GM21515 (cell line): ENCODE measurements around the gene ZNF700.
A peak's percentile ranks its signal among the peaks of the same experiment; 100 is the strongest.
"Not testable (repeated sequence)": the region's sequence is repeated elsewhere in the genome, so short reads cannot be mapped to it uniquely, and the experiment has no call there.

ENCODE experiments used
- ATAC-seq: cut with Tn5 transposase; IDR thresholded peaks from one replicate; pipeline ENCODE4 v1.9.1; 2021; ENCODE audit not compliant: unreplicated experiment

ZNF700 gene

DNA sequence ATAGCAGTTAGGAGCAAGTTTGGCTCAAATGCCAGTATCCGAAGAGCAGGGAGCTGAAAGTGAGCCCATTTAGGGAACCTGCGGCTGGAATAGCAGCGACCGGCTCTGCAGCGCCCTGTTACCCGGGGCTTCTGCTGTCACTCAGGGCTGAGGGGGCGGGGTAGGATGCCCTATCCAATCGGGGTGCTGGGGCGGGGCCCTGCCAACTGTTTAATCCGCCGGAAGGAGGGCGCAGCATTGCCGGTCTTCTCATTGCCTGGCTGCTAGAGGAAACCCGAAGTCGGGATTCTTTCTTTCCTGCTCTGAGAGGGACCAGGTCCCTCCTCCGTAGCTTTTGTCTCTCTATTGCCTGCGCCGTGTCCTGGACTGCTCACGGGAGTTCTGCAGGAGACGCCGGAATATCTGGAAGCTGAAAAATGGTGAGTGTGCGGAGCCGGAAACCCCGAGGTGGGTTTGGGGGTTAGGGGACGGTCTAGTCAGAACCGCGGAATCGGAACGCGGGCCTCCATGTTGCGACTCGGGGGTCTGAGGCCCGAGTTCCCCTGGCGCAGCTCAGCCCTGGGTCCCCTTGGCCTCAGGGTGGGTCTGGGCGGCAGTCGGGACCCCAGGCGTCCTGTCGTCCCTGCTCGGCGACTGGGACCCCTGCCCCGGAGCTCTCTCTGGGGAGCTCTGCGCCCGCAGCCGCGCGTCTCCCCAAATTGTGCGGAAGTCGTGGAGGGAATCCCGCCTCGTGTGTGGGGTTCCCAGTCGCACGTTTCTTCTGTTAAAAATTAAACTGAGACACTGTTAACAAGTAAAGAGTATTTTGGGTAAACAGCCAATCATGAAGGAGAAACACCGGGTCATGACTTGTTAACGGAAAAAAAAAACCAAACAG is 62.7 kb downstream of the ZNF700 start:
- peak; percentile 72 for ATAC-seq

DNA sequence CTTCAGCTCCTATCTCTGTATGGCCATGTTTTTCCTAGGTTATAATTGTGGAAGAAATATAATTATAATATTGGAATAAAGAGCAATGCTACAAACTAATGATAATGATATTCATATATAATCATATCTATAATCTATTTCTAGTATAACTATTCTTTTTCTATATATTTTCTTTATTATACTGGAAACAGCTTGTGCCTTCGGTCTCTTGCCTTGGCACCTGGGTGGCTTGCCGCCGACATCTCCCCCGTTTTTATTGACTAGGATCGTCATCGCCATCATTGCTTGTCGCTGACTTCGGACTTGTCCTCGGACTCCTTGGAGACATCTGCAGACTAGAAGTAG is 64.2 kb downstream of the ZNF700 start:
- ATAC-seq = no peak

DNA sequence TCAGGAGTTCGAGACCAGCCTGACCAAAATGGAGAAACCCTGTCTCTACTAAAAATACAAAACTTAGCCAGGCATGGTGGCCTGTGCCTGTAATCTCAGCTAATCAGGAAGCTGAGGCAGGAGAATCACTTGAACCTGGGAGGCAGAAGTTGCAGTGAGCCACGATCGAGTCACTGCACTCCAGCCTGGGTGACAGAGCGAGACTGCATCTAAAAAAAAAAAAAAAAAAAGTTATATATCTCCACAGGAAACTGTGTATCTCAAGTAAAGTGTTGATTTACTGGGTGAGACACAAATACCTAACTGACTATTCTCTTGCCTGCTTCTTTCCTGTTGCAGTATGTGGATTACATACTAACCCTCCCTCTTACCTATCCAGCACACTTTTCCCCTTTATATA is 67.0 kb downstream of the ZNF700 start:
- ATAC-seq = not testable (repeated sequence)

DNA sequence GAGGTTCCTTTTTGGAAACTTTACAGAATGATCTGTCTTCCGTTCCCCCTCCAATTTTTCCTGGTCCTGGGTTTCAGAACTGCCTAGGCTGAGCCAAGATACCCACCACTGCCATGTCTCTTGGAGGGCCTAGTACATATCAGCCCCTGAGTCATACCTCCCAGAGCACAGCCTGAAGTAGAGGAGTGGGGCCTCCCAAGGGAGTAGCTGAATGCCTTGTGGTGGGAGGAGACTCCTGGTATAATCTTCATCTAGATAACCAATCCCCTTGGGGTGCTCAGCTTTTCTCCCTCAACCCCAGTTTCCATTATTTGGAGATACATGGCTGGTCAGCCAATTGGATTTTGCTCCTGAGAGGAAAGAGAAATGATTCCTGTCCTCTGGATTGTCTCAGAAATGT is 70.3 kb downstream of the ZNF700 start:
- ATAC-seq = no peak
